ENCODE measurements around the gene SIRT6.
A peak's percentile ranks its signal among the peaks of the same experiment; 100 is the strongest.
"Not testable (repeated sequence)": the region's sequence is repeated elsewhere in the genome, so short reads cannot be mapped to it uniquely, and the experiment has no call there.

Gene SIRT6

GRCh38 chr19:4134351-4134750 lies 48.0 kb downstream of the SIRT6 start:
- DNase-seq (ENCODE audit: low spot score) = peak; percentile 22

GRCh38 chr19:4130744-4131438 lies 51.5 kb downstream of the SIRT6 start:
- no peak for DNase-seq (ENCODE audit: low spot score)

GRCh38 chr19:4129050-4129449 lies 53.3 kb downstream of the SIRT6 start:
- DNase-seq (ENCODE audit: low spot score) = not testable (repeated sequence)

- not testable (repeated sequence) for DNase-seq (ENCODE audit: low spot score)
Measured at GRCh38 chr19:4127322-4127721, 55.0 kb downstream of the SIRT6 start.

GRCh38 chr19:4124638-4125037 lies 57.7 kb downstream of the SIRT6 start:
- DNase-seq (ENCODE audit: low spot score) = no peak

All from D341Med (cell line).